Mononuclear cell (primary cell): ENCODE results near the gene SCNM1. TPM values are rescaled to one million over a fixed set of nuclear protein-coding genes. Genes with fewer than 3 reads are reported as not detected.
A peak's percentile ranks its signal among the peaks of the same experiment; 100 is the strongest.

Experiments used
- H3K27me3 ChIP-seq: 2 replicates; pipeline ENCODE4 v1.6.0; 2011; ENCODE audit warnings: low read length, control low read depth; ENCODE audit not compliant: insufficient read depth
- H3K4me1 ChIP-seq: 2 replicates; pipeline ENCODE4 v1.5.1; 2011; ENCODE audit warnings: mild to moderate bottlenecking, low read length, control low read depth; ENCODE audit not compliant: insufficient read depth
- H3K4me3 ChIP-seq: 2 replicates; pipeline ENCODE4 v1.5.1; 2011; ENCODE audit warnings: mild to moderate bottlenecking, low read length, moderate library complexity
- H3K9me3 ChIP-seq: 2 replicates; pipeline ENCODE4 v1.5.1; 2011; ENCODE audit warnings: low read depth, mild to moderate bottlenecking, control low read depth, low read length
- total RNA-seq: library from RNA; depleted of rRNA; stranded (reverse); fragments of >200 nt; gene quantifications from one replicate; pipeline ENCODE4 v1.2.3, GENCODE V29; 2012

Gene SCNM1
- total RNA-seq, 1 donor, result 41.6 TPM

DNA sequence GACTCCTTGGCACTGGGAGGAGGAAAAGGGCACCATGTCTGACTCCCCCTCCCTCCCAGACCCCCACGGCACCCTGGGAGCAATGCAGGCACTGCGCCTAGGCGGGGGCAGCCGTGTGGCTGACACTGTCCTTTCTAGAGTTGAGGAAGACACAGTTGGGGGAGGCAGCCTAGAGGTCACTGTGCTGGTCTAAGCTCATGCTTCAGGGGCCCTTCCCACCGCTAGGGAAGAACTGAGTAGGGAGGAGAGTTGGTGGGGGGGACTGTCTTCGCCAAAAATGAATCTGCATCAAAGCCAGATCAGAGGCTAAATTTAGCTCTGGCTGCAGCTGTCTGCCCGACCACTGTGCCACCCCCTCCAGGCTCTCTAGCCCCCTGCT, 22.9 kb upstream of the SCNM1 start:
- peaks cover 18% of the 10 kb centered on the region for H3K4me1 ChIP-seq
- peaks cover 9% of the 10 kb centered on the region for H3K27me3 ChIP-seq
- no peaks in the 10 kb centered on the region for H3K9me3 ChIP-seq
- no peak overlapping the region for H3K4me3 ChIP-seq

DNA sequence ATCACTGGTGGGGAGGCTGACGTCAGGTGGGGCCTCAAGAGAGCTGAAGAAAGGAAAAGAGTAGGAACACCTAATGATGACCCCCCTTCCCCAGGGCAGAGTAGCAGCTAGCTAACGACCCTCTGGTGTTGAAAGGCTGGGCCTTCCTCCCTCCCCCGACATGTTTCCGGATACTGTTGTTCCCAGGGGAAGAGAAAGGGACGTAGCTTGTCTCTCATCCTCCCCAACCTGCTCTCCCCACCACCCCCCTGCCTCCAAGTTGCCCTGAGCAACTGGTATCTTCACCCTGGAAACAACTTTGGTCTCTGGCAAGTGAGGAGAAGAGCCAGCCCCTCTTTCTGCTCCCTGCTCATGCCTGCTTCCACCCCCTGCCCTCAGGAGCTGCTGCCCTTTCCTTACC, 22.0 kb upstream of the SCNM1 start:
- Histone ChIP-seq H3K9me3 (no peaks in the 10 kb centered on the region), H3K4me1 (peaks cover 18% of the 10 kb centered on the region), H3K4me3 (no peak overlapping the region), H3K27me3 (peaks cover 9% of the 10 kb centered on the region)

DNA sequence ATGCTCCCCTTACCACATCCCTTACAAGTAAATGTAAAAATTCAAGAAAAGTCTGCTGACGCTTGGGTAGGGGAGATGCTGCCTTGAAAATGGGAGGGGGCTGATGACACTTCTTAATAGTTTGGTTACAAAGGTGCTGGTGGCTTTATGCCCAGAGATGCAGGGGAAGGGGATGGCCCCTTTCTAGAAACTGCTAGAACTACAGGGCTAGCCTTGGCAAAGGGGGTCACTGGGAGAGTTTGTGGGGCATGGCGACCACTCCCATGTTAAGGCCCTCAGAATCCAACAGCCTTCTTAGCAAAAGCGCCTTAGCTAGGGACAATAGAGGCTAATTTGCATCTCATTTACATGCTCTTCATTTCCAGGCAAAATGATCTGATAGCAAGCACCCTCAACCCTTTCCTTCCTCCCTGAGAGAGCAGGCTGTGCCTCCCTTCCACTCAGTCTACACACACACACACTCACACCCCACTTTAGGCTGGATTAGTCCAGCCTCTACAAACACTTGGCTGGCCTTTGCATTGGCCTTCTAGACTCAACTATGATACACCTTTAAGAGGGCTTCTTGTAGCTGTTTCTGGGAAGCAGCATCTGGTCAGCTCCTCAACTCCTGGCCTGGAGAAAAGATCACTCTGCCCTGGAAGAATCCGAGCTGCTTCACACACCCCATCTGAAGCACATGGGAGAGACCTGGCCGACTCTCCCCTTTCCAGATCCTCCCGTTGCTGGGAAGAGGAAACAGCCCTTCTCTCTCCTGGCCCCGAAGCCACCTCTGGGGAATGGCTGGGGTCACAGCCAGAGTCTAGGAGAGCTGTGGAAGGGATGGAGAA, 21.3 kb upstream of the SCNM1 start:
- Histone ChIP-seq H3K4me1 (peaks cover 18% of the 10 kb centered on the region), H3K27me3 (peaks cover 9% of the 10 kb centered on the region), H3K9me3 (no peaks in the 10 kb centered on the region), H3K4me3 (no peak overlapping the region)

DNA sequence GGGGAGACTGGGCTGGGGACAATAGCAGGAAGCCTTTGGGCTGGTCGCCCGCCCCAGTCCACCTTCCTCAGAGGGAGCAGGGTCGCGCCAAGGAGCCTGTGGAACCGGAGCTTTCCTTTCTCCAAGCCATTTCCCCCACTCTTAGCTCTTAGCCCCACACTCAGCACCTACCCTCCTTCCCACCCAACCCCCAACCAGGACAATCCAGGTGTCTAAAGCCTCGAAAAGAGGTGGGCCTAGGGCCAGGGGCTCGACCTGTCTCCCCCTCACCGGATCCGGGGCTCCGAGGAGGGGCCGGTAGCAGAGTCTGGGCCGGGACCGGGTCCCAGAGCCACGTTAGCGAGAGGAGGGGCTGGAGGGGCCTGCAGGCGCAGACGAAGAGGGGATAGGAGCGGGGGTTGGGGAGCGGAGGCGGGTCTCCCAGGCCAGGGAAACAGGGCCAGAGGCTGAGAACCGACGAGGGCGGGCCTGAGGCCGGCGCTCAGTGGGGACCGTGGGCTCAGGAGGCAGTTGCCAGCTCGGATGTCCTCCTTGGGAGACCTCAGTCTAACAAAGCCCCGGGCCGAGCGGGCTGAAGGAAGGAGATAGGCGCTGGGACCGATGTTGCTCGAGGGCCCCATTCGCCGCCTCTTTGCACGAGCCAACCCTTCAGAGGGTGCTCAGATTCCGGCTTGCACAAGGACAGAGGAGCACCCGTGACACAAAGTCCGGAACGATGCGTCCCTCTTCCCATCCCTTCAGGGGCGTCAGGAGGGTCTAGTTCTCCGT, 20.5 kb upstream of the SCNM1 start:
- H3K4me1 ChIP-seq, result peaks cover 18% of the 10 kb centered on the region
- H3K27me3 ChIP-seq, result peaks cover 9% of the 10 kb centered on the region
- peak overlapping the region; percentile 61 for H3K4me3 ChIP-seq
- H3K9me3 ChIP-seq, result no peaks in the 10 kb centered on the region

DNA sequence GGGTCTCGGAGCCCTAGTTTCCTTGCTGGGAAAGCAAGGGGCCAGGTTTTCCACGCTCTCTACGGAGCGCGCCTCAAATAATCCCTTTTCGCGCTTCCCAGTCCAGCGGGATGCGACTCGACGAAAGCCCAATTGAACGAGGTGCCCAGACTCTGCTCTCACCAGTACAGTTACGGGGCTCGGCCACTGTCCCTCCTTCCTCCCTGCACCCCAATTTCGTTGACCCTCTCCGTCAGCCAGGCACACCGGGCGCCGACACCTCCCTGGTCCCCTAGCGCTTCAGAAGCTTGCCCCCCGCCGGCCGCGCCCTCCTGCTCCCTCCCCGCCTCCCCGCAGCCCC, 19.9 kb upstream of the SCNM1 start:
- Histone ChIP-seq H3K4me1 (peaks cover 18% of the 10 kb centered on the region), H3K27me3 (peaks cover 9% of the 10 kb centered on the region), H3K9me3 (no peaks in the 10 kb centered on the region), H3K4me3 (peak overlapping the region; percentile 61)

DNA sequence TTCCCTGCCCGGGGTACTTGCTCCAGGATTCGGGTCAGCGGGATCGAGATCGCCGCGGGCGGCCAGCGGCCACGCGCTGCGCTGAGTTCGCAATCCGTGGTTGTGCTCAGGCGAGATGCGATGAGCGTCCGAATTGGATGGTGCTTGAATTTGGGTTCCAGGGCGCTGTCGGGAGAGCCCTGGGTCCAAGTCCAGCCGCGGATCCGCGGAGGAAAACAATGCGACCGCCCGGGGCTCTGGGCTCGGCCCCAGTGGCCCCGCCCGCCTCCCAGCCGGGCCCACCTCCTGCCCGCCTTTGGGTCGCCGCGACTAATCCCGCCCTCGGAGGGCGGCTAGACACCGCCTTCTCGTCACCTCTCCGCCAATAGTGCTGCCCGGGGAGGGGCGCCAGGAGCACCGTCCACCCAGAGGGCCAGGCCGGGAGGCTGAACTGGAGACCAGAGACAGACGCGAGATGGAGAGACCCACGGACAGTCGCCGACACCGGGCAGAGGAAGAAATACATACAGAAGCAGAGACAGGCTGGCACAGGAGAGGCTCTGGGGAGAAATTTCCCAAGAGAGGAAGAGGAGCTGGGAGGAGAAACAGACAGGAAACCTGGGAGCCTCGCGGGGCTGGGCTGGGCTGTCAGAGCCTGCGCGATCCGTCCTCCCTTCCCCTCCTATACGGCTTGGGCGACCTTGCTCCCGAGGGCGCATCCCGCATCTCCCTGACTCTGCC, 19.4 kb upstream of the SCNM1 start, which contains the start of gene SEMA6C:
SEMA6C (minus strand) TSS at position 220 of the 720 bp plus-strand sequence. CDS start 4,010 bp downstream, outside the sequence.
- Histone ChIP-seq H3K9me3 (no peaks in the 10 kb centered on the region), H3K4me1 (peaks cover 18% of the 10 kb centered on the region), H3K4me3 (peak within 1 kb of the TSS; percentile 61), H3K27me3 (peaks cover 9% of the 10 kb centered on the region)

DNA sequence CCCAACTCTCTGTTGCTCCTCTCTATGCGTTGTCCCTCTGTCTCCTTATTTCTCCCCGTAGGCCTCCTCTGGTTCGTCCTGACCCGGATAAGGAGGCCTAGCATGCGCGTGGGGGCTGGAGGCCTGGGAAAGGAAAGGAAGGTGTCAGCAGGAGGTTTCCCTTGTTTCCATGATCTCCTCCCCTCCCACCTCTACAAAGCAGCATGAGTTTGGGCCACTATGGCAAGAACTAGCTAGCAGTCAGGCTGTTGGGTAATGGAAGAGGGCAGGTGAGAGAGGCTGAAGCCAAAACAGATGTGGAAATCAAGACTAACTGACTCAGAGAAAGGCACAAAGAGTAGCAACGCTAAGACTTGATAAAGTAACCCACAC, 18.8 kb upstream of the SCNM1 start:
- H3K4me3 ChIP-seq, result peak overlapping the region; percentile 61
- H3K9me3 ChIP-seq, result no peaks in the 10 kb centered on the region

DNA sequence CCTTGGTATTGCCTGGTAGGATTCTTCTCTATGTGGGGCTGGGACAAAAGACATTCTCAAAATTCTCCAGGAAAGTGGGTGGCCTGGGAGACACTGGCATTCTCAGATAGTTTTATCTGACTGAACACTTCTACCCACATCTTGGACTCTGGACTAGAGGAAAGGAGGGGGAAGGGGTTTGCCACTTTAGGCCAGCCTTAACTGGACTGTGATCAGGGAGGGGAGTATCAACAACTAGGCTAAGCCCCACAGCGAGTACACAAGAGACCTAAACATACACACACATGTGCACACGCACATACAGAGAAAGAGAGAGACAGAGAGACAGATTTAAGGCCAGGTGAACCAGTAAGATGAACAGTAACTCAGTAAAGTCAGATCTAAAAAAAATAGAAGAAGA, 18.3 kb upstream of the SCNM1 start:
- Histone ChIP-seq H3K27me3 (peaks cover 9% of the 10 kb centered on the region), H3K9me3 (no peaks in the 10 kb centered on the region), H3K4me3 (no peak overlapping the region), H3K4me1 (peaks cover 18% of the 10 kb centered on the region)

More for the DNA sequence above, 18.8 kb upstream of the SCNM1 start:
- Histone ChIP-seq H3K27me3 (peaks cover 9% of the 10 kb centered on the region), H3K4me1 (peaks cover 18% of the 10 kb centered on the region)

DNA sequence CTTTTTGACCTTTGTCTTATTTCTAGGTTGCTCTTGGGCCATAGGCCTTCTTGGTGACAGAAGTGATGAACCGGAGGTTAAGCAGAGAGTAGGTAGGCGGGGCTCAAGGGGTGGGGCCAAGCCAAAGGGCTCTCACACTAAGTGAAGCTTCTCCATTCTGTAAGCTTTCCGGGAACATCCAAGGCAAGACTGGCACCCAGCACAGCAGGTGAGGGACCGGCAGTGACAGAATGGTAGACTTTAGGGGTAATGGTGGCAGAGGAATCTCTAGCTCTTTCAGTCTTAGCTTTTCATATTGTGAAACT, 9.5 kb upstream of the SCNM1 start, which contains the start of gene TNFAIP8L2:
TNFAIP8L2 (plus strand) TSS at position 135 of the 305 bp plus-strand sequence. CDS start 2,049 bp downstream, outside the sequence.
- Histone ChIP-seq H3K27me3 (no peaks in the 10 kb centered on the region), H3K4me1 (peaks cover 49% of the 10 kb centered on the region), H3K4me3 (peak within 1 kb of the TSS; percentile 81), H3K9me3 (no peaks in the 10 kb centered on the region)

DNA sequence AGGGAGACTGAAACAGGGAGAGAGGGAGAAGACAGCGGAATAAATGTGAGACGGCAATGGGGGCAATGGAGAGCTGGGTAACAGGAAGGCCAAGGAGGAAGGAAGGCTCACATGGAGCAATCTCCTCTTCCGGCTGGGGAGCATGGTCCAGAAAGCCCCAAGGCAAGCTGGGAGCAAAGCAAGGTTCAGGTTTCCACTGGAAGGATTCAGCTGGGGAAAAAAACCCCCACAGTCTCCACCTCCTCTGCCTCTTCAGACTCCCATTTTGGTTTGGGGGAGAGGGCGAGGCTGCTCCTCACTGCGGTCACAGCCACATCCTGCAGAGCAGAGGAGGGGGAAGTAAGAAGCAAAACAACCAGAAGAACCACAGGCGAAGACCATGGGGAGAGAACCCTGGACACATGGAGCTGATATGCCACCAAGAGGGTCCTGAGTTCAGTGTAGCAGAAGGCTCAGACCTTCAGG, 8.8 kb upstream of the SCNM1 start:
- H3K27me3 ChIP-seq, result no peaks in the 10 kb centered on the region
- peaks cover 53% of the 10 kb centered on the region for H3K4me1 ChIP-seq
- H3K4me3 ChIP-seq, result peak overlapping the region; percentile 81
- no peaks in the 10 kb centered on the region for H3K9me3 ChIP-seq

DNA sequence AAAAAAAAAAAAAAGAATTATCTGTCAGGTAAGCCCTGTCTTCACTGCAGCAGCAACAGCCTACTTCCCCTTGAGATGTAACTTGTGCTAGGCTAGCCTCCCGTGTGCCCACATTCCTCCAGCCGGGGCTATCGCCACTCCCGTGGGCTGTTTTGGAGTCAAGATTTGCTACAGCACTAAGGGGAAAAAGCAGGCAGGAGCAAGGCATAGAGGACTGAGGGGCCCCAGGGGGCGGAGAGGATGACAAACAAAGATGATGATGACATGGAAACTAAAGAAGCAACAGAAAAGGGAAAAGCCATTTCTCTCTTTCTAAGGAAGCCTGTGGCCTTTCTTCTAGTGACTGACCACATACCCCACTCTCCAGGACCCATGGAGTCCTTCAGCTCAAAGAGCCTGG, 7.6 kb upstream of the SCNM1 start:
- no peaks in the 10 kb centered on the region for H3K27me3 ChIP-seq
- peaks cover 53% of the 10 kb centered on the region for H3K4me1 ChIP-seq
- peak overlapping the region; percentile 81 for H3K4me3 ChIP-seq
- no peaks in the 10 kb centered on the region for H3K9me3 ChIP-seq

DNA sequence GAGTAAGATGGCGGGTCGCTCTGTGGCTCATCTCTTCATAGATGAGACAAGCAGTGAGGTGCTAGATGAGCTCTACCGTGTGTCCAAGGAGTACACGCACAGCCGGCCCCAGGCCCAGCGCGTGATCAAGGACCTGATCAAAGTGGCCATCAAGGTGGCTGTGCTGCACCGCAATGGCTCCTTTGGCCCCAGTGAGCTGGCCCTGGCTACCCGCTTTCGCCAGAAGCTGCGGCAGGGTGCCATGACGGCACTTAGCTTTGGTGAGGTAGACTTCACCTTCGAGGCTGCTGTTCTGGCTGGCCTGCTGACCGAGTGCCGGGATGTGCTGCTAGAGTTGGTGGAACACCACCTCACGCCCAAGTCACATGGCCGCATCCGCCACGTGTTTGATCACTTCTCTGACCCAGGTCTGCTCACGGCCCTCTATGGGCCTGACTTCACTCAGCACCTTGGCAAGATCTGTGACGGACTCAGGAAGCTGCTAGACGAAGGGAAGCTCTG, 7.1 kb upstream of the SCNM1 start:
- no peaks in the 10 kb centered on the region for H3K27me3 ChIP-seq
- H3K4me1 ChIP-seq, result peaks cover 53% of the 10 kb centered on the region
- H3K9me3 ChIP-seq, result no peaks in the 10 kb centered on the region
- peak overlapping the region; percentile 81 for H3K4me3 ChIP-seq

DNA sequence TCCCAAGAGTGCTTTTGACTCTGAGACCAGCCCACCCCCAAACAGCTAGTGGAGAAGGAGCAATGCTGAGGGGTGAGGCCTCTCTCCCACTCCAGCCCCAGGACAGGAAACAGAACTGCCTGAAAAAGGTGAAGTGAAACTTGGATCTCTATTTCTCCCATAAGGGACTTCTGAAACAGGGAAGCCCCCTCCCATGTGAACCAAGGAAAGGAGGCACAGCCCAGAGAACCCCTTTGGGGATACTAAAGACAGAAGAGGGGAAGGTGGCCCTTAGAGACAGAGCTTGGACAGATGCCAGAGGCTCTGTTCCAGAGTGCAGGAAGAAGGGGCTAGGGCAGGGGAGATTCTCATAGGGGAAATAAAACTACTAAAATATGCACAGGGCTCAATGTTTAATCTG, 6.6 kb upstream of the SCNM1 start:
- Histone ChIP-seq H3K4me1 (peaks cover 54% of the 10 kb centered on the region), H3K27me3 (no peaks in the 10 kb centered on the region), H3K4me3 (no peak overlapping the region), H3K9me3 (no peaks in the 10 kb centered on the region)

DNA sequence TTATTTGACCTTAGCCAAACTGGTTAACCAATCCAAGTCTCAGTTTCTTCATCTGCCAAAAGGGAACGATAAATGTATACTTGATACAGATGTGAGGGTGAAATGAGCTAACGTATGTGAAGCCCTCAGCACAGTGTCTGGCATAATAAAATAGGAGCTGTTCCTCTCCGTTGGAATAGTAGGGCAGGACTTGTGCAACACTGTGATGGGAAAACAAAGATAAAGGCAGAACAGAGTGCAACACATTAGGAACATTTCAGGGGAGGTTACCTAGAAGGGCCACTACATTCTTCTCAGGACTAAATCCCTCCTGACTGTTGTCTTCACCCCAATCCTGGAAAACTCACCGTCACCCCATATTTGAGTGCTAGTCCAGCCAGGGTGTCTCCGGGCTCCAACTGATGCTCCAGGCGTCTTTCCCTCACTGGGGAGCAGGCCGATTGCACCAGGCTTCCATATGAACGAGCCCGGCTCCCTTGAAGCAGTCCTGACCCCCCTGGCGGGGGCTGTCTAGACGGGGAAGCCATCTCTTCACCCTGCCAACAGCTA, 1.1 kb upstream of the SCNM1 start:
- Histone ChIP-seq H3K4me3 (no peak overlapping the region), H3K9me3 (no peaks in the 10 kb centered on the region), H3K27me3 (no peaks in the 10 kb centered on the region), H3K4me1 (peaks cover 43% of the 10 kb centered on the region)
